DMS79 treated with DMSO at 0.1 percent for 48 hours (cell line): ENCODE measurements around the gene NFE2L2.
"Not testable (repeated sequence)": the region's sequence is repeated elsewhere in the genome, so short reads cannot be mapped to it uniquely, and the experiment has no call there.

ENCODE experiments used
- DNase-seq: peaks from one replicate; lab custom pipeline; 2025; lab: John Stamatoyannopoulos, UW

The NFE2L2 gene

DNA sequence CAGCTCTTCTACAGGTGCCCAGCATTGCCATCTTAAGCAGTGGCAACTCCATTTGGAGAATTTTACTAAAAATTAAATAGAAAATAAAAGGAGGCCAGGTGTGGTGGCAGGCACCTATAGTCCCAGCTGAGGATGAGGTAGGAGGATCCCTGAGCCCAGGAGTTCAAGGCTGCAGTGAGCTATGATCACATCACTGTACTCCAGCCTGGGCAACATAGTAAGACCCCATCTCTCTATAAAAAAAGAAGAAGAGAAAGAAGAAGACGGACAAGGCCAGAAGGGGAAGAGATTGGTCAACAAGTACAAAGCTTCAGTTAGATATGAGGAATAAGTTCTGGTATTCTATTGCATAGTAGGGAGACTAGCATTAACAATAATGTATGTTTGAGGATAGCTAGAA, 73.6 kb downstream of the NFE2L2 start:
- DNase-seq = no peak

GRCh38 chr2:177188482-177189469, 75.8 kb downstream of the NFE2L2 start:
- no peak for DNase-seq

DNA sequence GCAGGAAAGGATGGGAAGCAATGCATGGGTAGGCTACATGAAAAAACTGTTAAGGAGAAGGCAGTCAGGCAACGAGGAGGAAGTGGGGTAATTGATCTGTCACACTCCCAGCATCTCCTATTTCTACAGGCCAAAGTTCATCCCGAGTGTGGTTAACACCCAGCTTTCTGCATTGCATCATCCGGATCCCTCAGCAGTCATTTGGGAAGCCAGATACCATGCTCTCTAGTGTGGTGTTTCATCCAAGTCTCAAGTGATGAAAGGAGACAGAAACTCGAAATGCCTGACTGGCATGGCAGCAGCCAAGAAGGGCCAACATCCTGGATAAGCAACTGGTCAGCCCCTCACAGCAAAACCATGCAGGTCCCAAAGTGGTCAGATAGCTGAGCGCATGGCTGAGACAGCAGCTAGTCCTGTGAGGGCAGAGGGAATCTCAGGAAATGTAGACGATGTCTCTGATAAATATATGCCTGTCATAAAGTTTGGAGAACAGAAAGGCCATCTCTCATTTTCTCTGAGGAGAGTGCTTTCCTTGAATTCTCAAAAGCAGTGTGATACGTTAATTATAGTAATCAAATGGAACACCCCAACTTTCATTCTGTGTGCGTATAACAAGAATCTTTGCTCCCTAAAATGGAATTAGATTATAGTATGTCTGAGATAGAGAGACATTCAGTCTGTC, 76.8 kb downstream of the NFE2L2 start:
- no peak for DNase-seq

DNA sequence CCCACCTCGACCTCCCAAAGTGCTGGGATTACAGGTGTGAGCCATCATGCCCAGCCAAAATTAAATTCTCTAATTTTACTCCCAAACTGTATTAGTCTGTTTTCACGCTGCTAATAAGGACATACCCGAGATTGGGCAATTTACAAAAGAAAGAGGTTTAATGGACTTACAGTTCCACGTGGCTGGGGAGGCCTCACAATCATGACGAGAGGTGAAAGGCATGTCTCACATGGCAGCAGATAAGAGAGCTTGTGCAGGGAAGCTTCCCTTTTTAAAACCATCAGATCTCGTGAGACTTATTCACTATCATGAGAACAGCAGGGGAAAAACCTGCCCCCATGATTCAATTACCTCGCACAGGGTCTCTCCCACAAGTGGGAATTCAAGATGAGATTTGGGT, 78.5 kb downstream of the NFE2L2 start:
- DNase-seq = not testable (repeated sequence)

GRCh38 chr2:177184606-177185005, 79.9 kb downstream of the NFE2L2 start:
- no peak for DNase-seq

DNA sequence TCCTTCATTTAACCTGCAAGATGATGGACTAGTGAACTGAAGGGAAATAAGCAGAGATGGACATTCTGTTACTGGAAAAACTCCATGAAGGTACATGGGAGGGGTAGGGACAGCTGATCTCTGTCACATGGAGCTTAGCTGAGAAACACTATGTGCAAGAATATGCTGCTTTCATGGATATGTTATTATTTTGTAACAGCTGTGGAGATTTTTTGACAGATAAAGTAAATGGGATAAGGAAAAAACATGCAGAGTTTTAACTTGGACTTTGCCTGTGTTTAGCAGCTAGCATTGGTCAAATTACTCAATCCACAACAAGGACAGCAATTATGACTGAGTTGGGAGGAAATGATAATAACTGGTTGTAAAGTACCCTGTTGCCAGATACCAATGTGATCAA, 80.7 kb downstream of the NFE2L2 start:
- no peak for DNase-seq
